Fibroblast of the aortic adventitia (primary cell): ENCODE data around the gene BTG2. TPM values are rescaled to one million over a fixed set of nuclear protein-coding genes. Genes with fewer than 3 reads are reported as not detected.

Experiments
- DNase-seq: peaks from one replicate; pipeline ENCODE4 v3.0.0-alpha.2; 2010; ENCODE audit warnings: low read depth
- H3K4me3 ChIP-seq: 2 replicates; pipeline ENCODE4 v1.5.1; 2011; ENCODE audit warnings: low read depth, mild to moderate bottlenecking, control low read depth, low read length, moderate library complexity
- CTCF ChIP-seq: IDR thresholded peaks from 2 replicates; pipeline ENCODE4 v1.5.1; 2011; ENCODE audit warnings: mild to moderate bottlenecking, low read length, control low read depth, inconsistent platforms; ENCODE audit not compliant: insufficient read depth
- total RNA-seq: library from RNA; depleted of rRNA; stranded (reverse); fragments of >200 nt; gene quantifications from 2 replicates; pipeline ENCODE4 v1.2.3, GENCODE V29; 2012; ENCODE audit warnings: low replicate concordance

BTG2 gene
- total RNA-seq, 1 donor = 16.7 TPM

- DNase-seq = no peak
- no peak for TF ChIP-seq CTCF
- no peak overlapping the region for H3K4me3 ChIP-seq
Observed at GRCh38 chr1:203325418-203326091, 20.2 kb downstream of the BTG2 start.

GRCh38 chr1:203326830-203327683 lies 21.7 kb downstream of the BTG2 start:
- no peak for TF ChIP-seq CTCF
- DNase-seq = peak; percentile 83
- peak overlapping the region; percentile 63 for H3K4me3 ChIP-seq

- DNase-seq = peak; percentile 66
- peak; percentile 48 for TF ChIP-seq CTCF
Observed at GRCh38 chr1:203327684-203328457, 22.6 kb downstream of the BTG2 start.

GRCh38 chr1:203328714-203329122 lies 23.4 kb downstream of the BTG2 start:
- TF ChIP-seq CTCF = no peak
- H3K4me3 ChIP-seq = no peak overlapping the region
- no peak for DNase-seq

More at GRCh38 chr1:203327684-203328457, 22.6 kb downstream of the BTG2 start:
- peak overlapping the region; percentile 55 for H3K4me3 ChIP-seq

GRCh38 chr1:203331224-203331623 lies 25.9 kb downstream of the BTG2 start:
- DNase-seq = no peak
- H3K4me3 ChIP-seq = no peak overlapping the region
- TF ChIP-seq CTCF = no peak

GRCh38 chr1:203335503-203335902 lies 30.2 kb downstream of the BTG2 start:
- no peak overlapping the region for H3K4me3 ChIP-seq
- TF ChIP-seq CTCF = no peak
- DNase-seq = no peak
